Duodenal mucosa (tissue), 2 donors: ENCODE measurements around the gene HHIP.
"Not testable (repeated sequence)": the region's sequence is repeated elsewhere in the genome, so short reads cannot be mapped to it uniquely, and the experiment has no call there.

Experiments
- H3K27ac ChIP-seq: one replicate; pipeline ENCODE4 v1.7.0; 2013; ENCODE audit warnings: low read depth, low read length
- H3K27me3 ChIP-seq, 2 donors: one replicate each; pipeline ENCODE4 v1.7.0; 2013; ENCODE audit warnings: low read length in 2 of 2, control low read depth in 1 of 2; ENCODE audit not compliant: insufficient read depth in 2 of 2, control insufficient read depth in 1 of 2
- H3K36me3 ChIP-seq, 2 donors: one replicate each; pipeline ENCODE4 v1.7.0; 2013; ENCODE audit warnings: low read length in 2 of 2, control low read depth in 1 of 2; ENCODE audit not compliant: insufficient read depth in 2 of 2, control insufficient read depth in 1 of 2
- H3K4me1 ChIP-seq, 2 donors: one replicate each; pipeline ENCODE4 v1.7.0; 2013; ENCODE audit warnings: low read length in 2 of 2, control low read depth in 1 of 2; ENCODE audit not compliant: insufficient read depth in 2 of 2, control insufficient read depth in 1 of 2
- H3K4me3 ChIP-seq, 2 donors: one replicate each; pipeline ENCODE4 v1.7.0; 2013; ENCODE audit warnings: low read length in 2 of 2, low read depth in 1 of 2
- H3K9ac ChIP-seq, 2 donors: one replicate each; pipeline ENCODE4 v1.7.0; 2013; ENCODE audit warnings: low read length in 2 of 2, low read depth in 1 of 2
- H3K9me3 ChIP-seq, 2 donors: one replicate each; pipeline ENCODE4 v1.7.0; 2013; ENCODE audit warnings: low read length in 2 of 2, control low read depth in 1 of 2; ENCODE audit not compliant: control insufficient read depth in 1 of 2

HHIP gene

DNA sequence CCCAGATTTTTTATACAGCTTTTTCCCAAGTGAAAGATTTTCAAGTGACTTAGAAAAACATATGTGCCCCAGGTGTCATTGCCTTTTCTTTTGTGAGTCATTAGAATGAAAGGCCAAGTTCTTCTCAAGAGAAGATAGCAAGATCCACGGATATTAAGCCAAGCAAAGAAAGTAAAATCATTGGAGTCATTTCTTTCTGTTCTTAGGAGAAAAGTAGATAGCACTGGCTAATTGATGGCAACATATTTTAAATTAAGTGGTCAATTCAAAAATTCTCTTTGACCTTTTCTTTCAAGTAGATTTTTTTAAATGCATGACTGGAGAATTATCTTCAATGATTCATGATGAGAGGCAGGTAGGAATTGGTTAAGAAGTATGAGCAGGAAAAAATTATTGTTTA is 94.4 kb downstream of the HHIP start:
- no peak overlapping the region for H3K9ac ChIP-seq
- H3K27ac ChIP-seq, result no peak overlapping the region
- no peak overlapping the region for H3K4me3 ChIP-seq
- no peaks in the 10 kb centered on the region for H3K36me3 ChIP-seq
- no peaks in the 10 kb centered on the region for H3K27me3 ChIP-seq
- no peaks in the 10 kb centered on the region for H3K4me1 ChIP-seq
- no peaks in the 10 kb centered on the region for H3K9me3 ChIP-seq

- Histone ChIP-seq H3K9ac (no peak overlapping the region), H3K36me3 (no peaks in the 10 kb centered on the region), H3K4me3 (no peak overlapping the region), H3K4me1 (no peaks in the 10 kb centered on the region), H3K27me3 (no peaks in the 10 kb centered on the region), H3K27ac (no peak overlapping the region), H3K9me3 (no peaks in the 10 kb centered on the region)
Measured at GRCh38 chr4:144748814-144749555, 103.0 kb downstream of the HHIP start.

GRCh38 chr4:144750348-144750747 is 104.4 kb downstream of the HHIP start:
- no peak overlapping the region for H3K9ac ChIP-seq
- no peak overlapping the region for H3K4me3 ChIP-seq
- H3K4me1 ChIP-seq, result no peaks in the 10 kb centered on the region
- H3K27me3 ChIP-seq, result no peaks in the 10 kb centered on the region
- no peaks in the 10 kb centered on the region for H3K36me3 ChIP-seq
- no peak overlapping the region for H3K27ac ChIP-seq
- H3K9me3 ChIP-seq, result no peaks in the 10 kb centered on the region

DNA sequence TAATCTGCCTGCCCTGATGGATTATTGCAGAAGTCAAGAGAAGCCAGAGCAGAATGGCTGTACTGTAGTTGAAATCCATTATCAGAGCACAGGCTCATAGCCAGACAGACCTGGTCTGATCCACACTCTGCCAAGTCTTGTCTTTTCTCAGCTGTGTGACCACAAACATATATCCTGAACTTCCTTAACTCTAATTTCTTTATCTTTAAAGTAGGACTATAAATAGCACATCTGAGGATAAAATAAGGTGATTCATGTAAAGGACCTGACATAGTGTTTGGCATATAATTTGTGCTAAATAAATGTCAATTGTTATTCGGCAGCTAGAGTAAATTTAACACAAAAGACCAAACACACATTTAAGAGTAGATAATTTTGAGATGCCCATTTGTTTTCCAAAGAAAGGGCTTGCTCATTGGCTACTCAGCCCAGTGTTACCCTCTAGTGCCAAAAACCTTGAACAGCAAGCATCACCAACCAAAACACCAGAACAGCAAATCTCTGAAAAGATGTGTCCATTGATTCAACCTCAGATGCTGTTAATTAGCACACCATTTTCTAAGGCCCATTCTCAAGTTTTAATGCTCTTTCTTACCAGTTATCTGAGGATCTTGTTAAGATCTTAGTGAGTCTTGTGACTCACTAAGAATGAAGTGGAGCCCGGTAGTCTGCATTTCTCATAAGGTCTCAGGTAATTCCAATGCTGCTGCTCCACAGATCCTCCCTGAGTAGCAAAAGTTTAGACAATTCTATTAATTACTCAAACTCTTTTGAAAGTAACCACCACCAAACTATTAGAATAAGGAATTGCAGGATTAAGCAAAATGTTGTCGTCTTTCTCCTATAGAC is 108.8 kb downstream of the HHIP start:
- Histone ChIP-seq H3K9me3 (no peaks in the 10 kb centered on the region), H3K9ac (no peak overlapping the region), H3K27me3 (no peaks in the 10 kb centered on the region), H3K36me3 (no peaks in the 10 kb centered on the region), H3K27ac (no peak overlapping the region), H3K4me1 (no peaks in the 10 kb centered on the region), H3K4me3 (no peak overlapping the region)

DNA sequence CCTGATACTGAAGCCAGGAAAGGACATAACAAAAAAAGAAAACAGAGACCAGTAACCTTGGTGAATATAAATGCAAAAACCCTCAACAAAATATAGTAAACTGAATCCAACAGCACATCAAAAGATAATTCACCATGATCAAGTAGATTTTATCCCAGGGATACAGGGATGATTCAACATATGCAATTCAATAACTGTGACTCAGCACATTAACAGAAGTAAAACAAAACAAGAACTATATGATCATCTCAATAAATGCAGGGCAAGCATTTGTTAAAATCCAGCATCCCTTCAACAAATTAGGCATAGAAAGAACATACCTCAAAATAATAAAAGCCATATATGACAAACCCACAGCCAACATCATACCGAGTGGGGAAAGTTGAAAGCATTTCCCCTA is 112.0 kb downstream of the HHIP start:
- Histone ChIP-seq H3K9ac (no peak overlapping the region), H3K27ac (no peak overlapping the region), H3K27me3 (no peaks in the 10 kb centered on the region), H3K9me3 (no peaks in the 10 kb centered on the region), H3K4me1 (no peaks in the 10 kb centered on the region), H3K4me3 (no peak overlapping the region), H3K36me3 (no peaks in the 10 kb centered on the region)

DNA sequence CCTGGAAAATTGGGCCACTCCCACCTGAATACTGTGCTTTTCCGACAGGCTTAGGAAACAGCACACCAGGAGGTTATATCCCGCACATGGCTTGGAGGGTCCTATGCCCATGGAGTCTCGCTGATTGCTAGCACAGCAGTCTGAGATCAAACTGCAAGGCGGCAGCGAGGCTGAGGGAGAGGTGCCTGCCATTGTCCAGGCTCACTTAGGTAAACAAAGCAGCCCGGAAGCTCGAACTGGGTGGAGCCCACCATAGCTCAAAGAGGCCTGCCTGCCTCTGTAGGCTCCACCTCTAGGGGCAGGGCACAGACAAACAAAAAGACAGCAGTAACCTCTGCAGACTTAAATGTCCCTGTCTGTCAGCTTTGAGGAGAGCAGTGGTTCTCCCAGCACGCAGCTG is 122.9 kb downstream of the HHIP start:
- not testable (repeated sequence) for H3K27ac ChIP-seq, H3K27me3 ChIP-seq, H3K9me3 ChIP-seq, H3K4me3 ChIP-seq, H3K9ac ChIP-seq, H3K36me3 ChIP-seq, H3K4me1 ChIP-seq

- H3K4me1 ChIP-seq, result no peaks in the 10 kb centered on the region
- H3K36me3 ChIP-seq, result no peaks in the 10 kb centered on the region
- no peak overlapping the region for H3K9ac ChIP-seq
- no peak overlapping the region for H3K4me3 ChIP-seq
- H3K27me3 ChIP-seq, result no peaks in the 10 kb centered on the region
- H3K9me3 ChIP-seq, result no peaks in the 10 kb centered on the region
- H3K27ac ChIP-seq, result no peak overlapping the region
Measured at GRCh38 chr4:144778364-144778763, 132.4 kb downstream of the HHIP start.

DNA sequence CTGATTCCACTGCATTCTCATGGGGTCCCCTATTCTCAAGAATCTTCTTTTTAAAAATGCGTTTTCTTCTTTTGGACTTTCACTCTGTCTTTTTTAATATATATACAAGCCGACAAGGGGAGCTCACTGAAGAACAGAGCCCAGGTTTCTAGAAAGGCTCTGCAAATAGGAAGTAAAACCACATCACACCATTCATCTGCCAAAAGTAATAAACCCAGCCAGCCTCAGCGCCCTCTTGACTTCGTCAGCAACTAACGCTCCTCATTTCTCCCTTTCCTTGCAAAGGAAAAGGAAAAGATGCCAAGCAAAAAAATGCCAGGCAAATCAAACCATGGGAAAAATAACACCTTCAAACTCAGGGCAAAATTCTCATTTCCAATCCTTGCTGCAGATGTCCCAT is 136.4 kb downstream of the HHIP start:
- Histone ChIP-seq H3K4me1 (no peaks in the 10 kb centered on the region), H3K27ac (no peak overlapping the region), H3K4me3 (no peak overlapping the region), H3K9ac (no peak overlapping the region), H3K9me3 (no peaks in the 10 kb centered on the region), H3K36me3 (no peaks in the 10 kb centered on the region), H3K27me3 (no peaks in the 10 kb centered on the region)

GRCh38 chr4:144785961-144786360 is 140.0 kb downstream of the HHIP start:
- Histone ChIP-seq H3K27me3 (no peaks in the 10 kb centered on the region), H3K36me3 (no peaks in the 10 kb centered on the region)

DNA sequence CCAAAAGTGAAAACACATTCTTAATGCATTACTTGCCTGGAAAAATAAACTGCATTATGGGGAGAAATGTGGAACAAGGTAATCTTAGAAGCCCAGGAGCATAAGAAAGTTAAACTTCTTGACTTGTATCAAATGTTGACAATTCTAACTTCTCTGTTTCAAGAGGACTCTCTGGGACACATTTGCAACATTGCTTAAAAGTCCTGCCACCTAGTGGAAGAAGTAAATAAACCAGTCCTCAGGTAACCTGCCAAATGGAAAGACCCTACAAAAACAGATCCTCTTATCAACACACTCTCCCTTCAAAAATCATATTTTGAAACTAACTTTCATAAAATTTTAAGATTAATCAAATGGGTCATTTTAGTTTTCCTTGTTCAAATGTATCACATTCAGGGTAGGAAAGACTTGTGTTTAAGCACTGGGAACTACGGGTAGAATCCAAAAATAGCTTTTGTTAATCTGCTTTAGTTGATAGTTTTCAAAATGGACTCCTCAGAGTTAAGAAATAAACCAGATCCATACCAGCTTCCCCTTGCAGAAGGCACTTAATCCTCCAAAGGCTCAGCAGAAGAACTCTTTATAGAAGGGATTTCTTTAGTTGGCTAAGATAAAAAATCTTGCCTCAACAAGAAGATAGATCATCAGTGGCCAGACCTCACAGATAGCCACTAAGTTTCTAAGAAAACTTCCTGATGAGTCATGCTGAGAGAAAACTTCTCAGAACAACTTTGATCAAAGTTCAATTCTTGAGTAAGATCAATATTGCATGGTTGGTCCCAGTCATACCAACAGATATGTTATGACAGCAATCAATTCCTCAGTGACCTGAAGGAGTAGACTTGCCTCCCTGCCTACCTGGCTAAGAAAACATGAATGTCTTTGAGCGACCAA is 141.7 kb downstream of the HHIP start:
- Histone ChIP-seq H3K9ac (no peak overlapping the region), H3K4me1 (no peaks in the 10 kb centered on the region), H3K4me3 (no peak overlapping the region), H3K27ac (no peak overlapping the region), H3K36me3 (no peaks in the 10 kb centered on the region), H3K9me3 (no peaks in the 10 kb centered on the region), H3K27me3 (no peaks in the 10 kb centered on the region)

More at GRCh38 chr4:144785961-144786360, 140.0 kb downstream of the HHIP start:
- H3K4me1 ChIP-seq, result no peaks in the 10 kb centered on the region
- no peaks in the 10 kb centered on the region for H3K9me3 ChIP-seq
- H3K9ac ChIP-seq, result no peak overlapping the region
- no peak overlapping the region for H3K4me3 ChIP-seq
- no peak overlapping the region for H3K27ac ChIP-seq
